ENCODE measurements around the gene ACAD8.
"Not testable (repeated sequence)": the region's sequence is repeated elsewhere in the genome, so short reads cannot be mapped to it uniquely, and the experiment has no call there.

ACAD8 gene

DNA sequence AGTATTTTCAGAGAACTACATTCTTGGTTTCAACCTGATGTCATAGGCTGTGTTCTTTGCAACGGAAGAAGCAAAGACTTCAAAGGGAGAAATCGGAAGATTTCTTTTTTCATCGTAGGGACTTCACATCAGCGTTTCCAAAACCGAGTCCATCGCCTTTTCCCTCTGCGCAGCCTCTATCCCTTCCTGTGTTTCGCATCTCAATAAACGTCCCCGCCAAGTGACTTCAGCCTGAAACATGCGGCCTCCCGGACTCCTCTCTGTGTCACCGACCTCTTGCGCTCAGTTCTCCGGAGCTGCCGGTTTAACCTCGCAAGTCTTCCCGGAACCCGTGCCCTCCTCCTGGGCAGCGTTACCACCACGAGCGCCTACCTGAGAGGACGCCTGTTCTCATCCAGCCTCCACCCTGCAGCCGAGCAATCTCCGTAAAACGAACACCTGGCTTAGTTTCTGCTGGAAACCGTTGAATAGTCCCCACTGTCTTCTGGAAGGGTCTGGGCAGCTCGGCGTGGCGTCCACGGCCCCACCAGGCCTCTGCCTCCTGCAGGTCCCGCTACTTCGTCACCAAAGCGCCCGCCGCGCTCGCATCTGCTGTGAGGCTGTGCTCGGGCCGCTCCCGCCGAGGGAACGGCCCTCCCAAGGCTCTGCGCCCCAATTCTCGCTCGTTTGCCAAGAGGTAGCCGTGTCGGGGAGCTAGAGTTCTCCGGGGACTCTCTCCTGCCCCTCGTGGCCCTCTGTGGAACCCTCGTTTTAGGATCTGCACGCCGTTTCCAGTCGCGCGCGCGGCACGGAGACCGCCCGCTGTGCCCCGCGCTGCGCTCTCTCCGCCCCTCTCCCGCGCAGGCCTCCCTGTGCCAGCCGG, 22.4 kb downstream of the ACAD8 start, which contains the start of gene GLB1L3:
TSS of gene GLB1L3 (plus strand) at position 846 of the 862 bp plus-strand sequence. CDS start 362 bp downstream, outside the sequence.
- peak; percentile 71 for DNase-seq (ENCODE audit: extremely low spot score)
- ChIA-PET CTCF (interaction anchor here (0.7 to 13.2 kb wide), 8 partner anchors 11 to 150 kb away, joined by 3 to 99 read pairs (median 4); partner anchors contain the start of genes ACAD8 and THYN1), POLR2A (no interaction called here)
- TF ChIP-seq, protein P1, sequence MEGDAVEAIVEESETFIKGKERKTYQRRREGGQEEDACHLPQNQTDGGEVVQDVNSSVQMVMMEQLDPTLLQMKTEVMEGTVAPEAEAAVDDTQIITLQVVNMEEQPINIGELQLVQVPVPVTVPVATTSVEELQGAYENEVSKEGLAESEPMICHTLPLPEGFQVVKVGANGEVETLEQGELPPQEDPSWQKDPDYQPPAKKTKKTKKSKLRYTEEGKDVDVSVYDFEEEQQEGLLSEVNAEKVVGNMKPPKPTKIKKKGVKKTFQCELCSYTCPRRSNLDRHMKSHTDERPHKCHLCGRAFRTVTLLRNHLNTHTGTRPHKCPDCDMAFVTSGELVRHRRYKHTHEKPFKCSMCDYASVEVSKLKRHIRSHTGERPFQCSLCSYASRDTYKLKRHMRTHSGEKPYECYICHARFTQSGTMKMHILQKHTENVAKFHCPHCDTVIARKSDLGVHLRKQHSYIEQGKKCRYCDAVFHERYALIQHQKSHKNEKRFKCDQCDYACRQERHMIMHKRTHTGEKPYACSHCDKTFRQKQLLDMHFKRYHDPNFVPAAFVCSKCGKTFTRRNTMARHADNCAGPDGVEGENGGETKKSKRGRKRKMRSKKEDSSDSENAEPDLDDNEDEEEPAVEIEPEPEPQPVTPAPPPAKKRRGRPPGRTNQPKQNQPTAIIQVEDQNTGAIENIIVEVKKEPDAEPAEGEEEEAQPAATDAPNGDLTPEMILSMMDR (IDR thresholded peaks at IDR 0.05; ENCODE audit: control extremely low read depth, extremely low read depth, low read depth, missing control alignments), result peak; percentile 48

- DNase-seq (ENCODE audit: extremely low spot score), result no peak
- ChIA-PET POLR2A (no interaction called here), CTCF (interaction anchor here (1.0 to 13.2 kb wide), 7 partner anchors 10 to 149 kb away, joined by 3 to 99 read pairs (median 5); partner anchors contain the start of genes ACAD8 and THYN1)
- TF ChIP-seq, protein P1 (IDR thresholded peaks at IDR 0.05; ENCODE audit: control extremely low read depth, extremely low read depth, low read depth, missing control alignments), result no peak
Measured at GRCh38 chr11:134276396-134277182, 23.2 kb downstream of the ACAD8 start.

DNA sequence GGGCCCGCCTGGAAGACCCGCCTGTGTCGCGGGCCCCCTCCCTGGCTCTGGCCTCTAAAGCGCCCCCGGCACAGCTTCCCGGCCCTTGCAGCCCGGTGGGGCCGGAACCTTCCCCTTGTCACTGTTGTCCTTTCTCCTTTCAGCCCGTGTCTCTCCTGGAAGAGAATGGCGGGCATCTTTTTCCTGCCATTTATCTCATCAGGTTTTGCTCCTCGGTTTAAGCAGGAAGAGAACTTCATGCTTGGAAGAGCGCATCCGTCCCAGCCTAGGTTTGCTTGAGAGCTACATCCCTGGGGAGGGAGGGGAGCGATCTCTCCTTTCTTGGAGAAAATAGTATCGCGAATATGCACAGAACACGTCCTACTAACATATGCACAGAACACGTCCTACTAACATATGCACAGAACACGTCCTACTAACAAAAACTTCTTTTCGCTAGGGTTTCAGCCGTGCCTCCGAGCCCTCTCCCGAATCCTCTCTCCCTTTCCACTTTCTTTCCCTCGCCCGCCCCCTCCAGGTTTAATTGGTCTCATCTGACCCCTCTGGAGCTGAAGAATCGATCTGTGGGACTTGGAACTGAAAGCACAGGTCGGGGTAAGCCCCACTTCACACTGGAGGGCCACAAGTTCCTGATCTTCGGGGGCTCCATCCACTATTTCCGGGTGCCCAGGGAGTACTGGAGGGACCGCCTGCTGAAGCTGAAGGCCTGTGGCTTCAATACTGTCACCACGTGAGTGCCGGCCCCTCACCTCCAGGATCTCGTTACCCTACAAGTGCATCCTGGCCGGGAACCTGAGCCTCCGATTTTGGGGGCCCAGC, 24.0 kb downstream of the ACAD8 start:
- ChIA-PET CTCF (interaction anchor here (0.6 to 13.2 kb wide), 4 partner anchors 8 to 24 kb away, joined by 3 to 99 read pairs (median 12); partner anchors contain the start of genes ACAD8 and THYN1), POLR2A (no interaction called here)
- TF ChIP-seq, protein P1 (IDR thresholded peaks at IDR 0.05; ENCODE audit: control extremely low read depth, extremely low read depth, low read depth, missing control alignments), result no peak
- no peak for DNase-seq (ENCODE audit: extremely low spot score)

DNA sequence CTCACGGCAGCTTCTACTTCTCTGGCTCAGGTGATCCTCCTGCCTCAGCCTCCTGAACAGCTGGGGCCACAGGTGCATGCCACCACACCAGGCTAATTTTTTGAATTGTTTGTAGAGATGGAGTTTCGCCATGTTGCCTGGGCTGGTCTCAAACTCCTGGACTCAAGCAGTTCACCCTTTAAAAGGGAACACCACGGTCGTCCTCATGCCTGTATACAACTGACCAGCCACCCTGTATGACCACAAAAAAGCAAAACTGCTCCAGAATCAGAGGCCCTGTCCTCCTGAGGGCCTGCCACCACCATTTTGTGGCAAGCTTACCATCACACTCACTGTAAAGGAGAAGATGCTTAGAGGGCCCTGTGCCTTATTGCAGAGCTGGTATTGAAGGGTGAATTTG, 25.0 kb downstream of the ACAD8 start:
- TF ChIP-seq, protein P1 (IDR thresholded peaks at IDR 0.05; ENCODE audit: control extremely low read depth, extremely low read depth, low read depth, missing control alignments), result no peak
- POLR2A ChIA-PET, result no interaction called here
- CTCF ChIA-PET, result interaction anchor here (0.7 to 13.2 kb wide), 4 partner anchors 8 to 19 kb away, joined by 3 to 99 read pairs (median 11); no protein-coding TSS in a partner anchor

DNA sequence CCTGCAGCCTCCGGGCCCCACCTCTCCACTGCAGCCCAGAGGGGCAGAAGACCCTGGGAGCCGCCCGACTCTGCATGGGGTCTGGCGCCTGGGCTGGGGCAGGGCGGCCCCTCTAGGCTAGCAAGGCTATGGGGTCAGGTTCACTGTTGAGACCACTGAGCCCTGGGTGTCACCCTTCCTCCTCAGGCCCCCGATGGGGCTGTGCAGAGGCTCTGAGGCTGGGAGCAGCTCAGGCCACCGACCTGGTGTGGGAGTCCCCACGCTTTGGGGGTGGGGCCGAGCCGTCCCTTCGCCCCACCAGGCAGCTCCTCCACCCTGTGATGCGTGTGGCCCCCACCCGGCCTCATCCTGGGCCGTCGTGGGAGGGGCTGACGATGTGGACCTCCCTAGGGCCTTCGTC, 28.3 kb downstream of the ACAD8 start:
- CTCF ChIA-PET, result interaction anchor here (13.2 kb wide), 1 partner anchor 18 kb away, joined by 99 read pairs; no protein-coding TSS in a partner anchor
- POLR2A ChIA-PET; DNase-seq (ENCODE audit: extremely low spot score): not testable (repeated sequence)

More for the DNA sequence above, 25.0 kb downstream of the ACAD8 start:
- DNase-seq (ENCODE audit: extremely low spot score), result no peak

DNA sequence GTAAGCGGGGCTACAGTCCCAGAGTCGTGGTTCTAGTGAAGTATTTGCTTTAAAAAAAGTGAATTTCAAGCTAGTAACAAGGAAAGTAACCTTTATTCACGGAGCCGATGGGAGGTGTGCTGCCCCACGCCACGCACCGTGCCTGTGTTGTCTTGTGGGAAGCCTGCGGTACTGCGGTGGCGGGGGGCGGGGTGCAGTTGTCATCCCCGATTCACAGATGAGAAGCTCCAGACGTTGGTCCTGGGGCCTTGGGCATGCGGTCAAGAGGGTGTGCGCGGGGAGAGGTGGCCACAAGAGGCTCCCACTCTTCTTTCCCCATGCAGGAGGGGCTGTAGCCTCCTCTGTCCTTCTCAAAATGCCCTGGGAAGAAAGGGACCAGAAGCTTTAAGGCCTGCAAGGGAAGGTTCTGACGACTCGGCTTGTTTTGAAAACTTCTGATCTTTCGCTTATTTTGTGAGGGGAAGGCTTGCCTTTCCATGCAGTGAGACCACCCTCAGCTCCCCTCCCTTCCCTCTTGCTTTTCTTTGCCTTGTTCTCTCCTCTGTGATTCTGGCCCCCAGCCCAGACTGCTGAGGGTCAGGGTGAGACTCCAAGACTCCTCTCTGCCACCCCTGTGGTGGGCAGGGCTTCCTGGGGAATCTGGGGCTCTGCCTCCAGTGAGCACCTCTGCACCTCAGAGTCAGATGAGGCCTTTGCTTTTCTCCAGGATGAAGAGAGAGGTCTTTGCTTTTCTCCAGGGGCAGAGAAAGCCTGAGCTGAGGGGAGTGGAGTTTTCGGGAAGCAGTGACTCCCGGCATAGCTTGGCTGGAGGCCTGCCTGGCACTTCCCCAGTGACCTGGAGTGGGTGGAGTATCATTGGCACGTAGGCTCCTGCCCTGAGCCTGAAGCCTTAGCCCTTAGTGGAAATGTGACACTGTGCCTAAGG, 29.0 kb downstream of the ACAD8 start:
- ChIA-PET POLR2A (no interaction called here), CTCF (no interaction called here)
- TF ChIP-seq, protein P1 (IDR thresholded peaks at IDR 0.05; ENCODE audit: control extremely low read depth, extremely low read depth, low read depth, missing control alignments), result no peak
- no peak for DNase-seq (ENCODE audit: extremely low spot score)
